ENCODE results near the gene COL17A1.

- TF ChIP-seq POLR2A (IDR thresholded peaks at IDR 0.05), result no peak
- TF ChIP-seq, protein P1, sequence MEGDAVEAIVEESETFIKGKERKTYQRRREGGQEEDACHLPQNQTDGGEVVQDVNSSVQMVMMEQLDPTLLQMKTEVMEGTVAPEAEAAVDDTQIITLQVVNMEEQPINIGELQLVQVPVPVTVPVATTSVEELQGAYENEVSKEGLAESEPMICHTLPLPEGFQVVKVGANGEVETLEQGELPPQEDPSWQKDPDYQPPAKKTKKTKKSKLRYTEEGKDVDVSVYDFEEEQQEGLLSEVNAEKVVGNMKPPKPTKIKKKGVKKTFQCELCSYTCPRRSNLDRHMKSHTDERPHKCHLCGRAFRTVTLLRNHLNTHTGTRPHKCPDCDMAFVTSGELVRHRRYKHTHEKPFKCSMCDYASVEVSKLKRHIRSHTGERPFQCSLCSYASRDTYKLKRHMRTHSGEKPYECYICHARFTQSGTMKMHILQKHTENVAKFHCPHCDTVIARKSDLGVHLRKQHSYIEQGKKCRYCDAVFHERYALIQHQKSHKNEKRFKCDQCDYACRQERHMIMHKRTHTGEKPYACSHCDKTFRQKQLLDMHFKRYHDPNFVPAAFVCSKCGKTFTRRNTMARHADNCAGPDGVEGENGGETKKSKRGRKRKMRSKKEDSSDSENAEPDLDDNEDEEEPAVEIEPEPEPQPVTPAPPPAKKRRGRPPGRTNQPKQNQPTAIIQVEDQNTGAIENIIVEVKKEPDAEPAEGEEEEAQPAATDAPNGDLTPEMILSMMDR (IDR thresholded peaks at IDR 0.05), result no peak
Measured at GRCh38 chr10:104040382-104040781, 45.3 kb downstream of the COL17A1 start.
